HCT116 (cell line): Measurements from ENCODE around the gene RCN2. TPM values are rescaled to one million over a fixed set of nuclear protein-coding genes. Genes with fewer than 3 reads are reported as not detected.

Source experiments
- ATAC-seq: fragments of 200-7000 bp; cut with Tn5 transposase; 2 replicates; pipeline ENCODE4 v1.9.1; 2020; ENCODE audit warnings: mild to moderate bottlenecking, moderate library complexity
- BruUV-seq: library from RNA; stranded (reverse); fragments of 400-500 nt; replicated peaks from 2 replicates; lab custom pipeline; 2021; lab: Mats Ljungman, UMichigan
- CTCF ChIA-PET: fragments of 300-600 bp; sonication (Branson Sonifier 250); formaldehyde crosslinking; loops from one replicate; lab custom pipeline; 2021; ENCODE audit warnings: antibody characterized with exemption; lab: Charles Lee
- POLR2A ChIA-PET: fragments of 300-600, 350-600 bp; sonication (Branson Sonifier 250); formaldehyde crosslinking; loops from one replicate; lab custom pipeline; 2021; ENCODE audit warnings: antibody characterized with exemption; lab: Charles Lee
- RAD21 ChIA-PET, 2 experiments: fragments of 300-600 bp; sonication (Branson Sonifier 250); formaldehyde crosslinking; loops; one replicate each; lab custom pipeline; 2023; ENCODE audit warnings: low total read pairs in 2 of 2; ENCODE audit not compliant: uncharacterized antibody in 2 of 2, unreplicated experiment in 2 of 2, low non-redundant PET in 1 of 2; lab: Charles Lee
- DNase-seq: peaks from one replicate; pipeline ENCODE4 v3.0.0-alpha.2; 2010; ENCODE audit warnings: low read depth, low spot score
- H2AFZ ChIP-seq: fragments of 200-600 bp; shearing (Covaris generic), sonication (generic); 2 replicates; pipeline ENCODE4 v1.6.1; 2017; ENCODE audit warnings: low read depth, mixed run types, mixed read lengths, antibody characterized with exemption, low read length; ENCODE audit not compliant: poor library complexity, severe bottlenecking
- H3K27ac ChIP-seq: 2 replicates; pipeline ENCODE4 v1.5.1; 2012; ENCODE audit warnings: low read depth, low read length
- H3K27me3 ChIP-seq: fragments of 200-600 bp; sonication (generic); 2 replicates; pipeline ENCODE4 v1.6.1; 2016; ENCODE audit warnings: mixed run types, low read length, mixed read lengths; ENCODE audit not compliant: insufficient read depth
- H3K36me3 ChIP-seq, 2 experiments: fragments of 200-500 bp in 1 of 2; fragments of 200-600 bp in 1 of 2; sonication (Bioruptor generic) in 1 of 2; sonication (generic) in 1 of 2; 2 replicates each; pipeline versions ENCODE4 v1.5.1 to v1.6.1; 2014 to 2016; ENCODE audit warnings: low read length in 2 of 2, inconsistent platforms in 1 of 2, mixed read lengths in 1 of 2, mixed run types in 1 of 2; ENCODE audit not compliant: insufficient read depth in 2 of 2, control insufficient read depth in 1 of 2
- H3K4me1 ChIP-seq, 2 experiments: fragments of 200-600 bp in 1 of 2; sonication (generic) in 1 of 2; 2 replicates each; pipeline versions ENCODE4 v1.5.1 to v1.6.1; 2012 to 2017; ENCODE audit warnings: low read length in 2 of 2, inconsistent platforms in 1 of 2, mild to moderate bottlenecking in 1 of 2, mixed read lengths in 1 of 2, mixed run types in 1 of 2, moderate library complexity in 1 of 2; ENCODE audit not compliant: insufficient read depth in 2 of 2, control insufficient read depth in 1 of 2
- H3K4me2 ChIP-seq: fragments of 200-600 bp; sonication (generic); 2 replicates; pipeline ENCODE4 v1.6.1; 2017; ENCODE audit warnings: mixed run types, low read length, mixed read lengths
- H3K4me3 ChIP-seq, 2 experiments: fragments of 200-600 bp in 1 of 2; sonication (generic) in 1 of 2; replicated peaks in 1 of 2; 2 replicates each; pipeline ENCODE4 v1.5.1; 2011 to 2016; ENCODE audit warnings: low read length in 2 of 2, control low read depth in 1 of 2, low read depth in 1 of 2, mild to moderate bottlenecking in 1 of 2, mixed read lengths in 1 of 2, mixed run types in 1 of 2
- H3K79me2 ChIP-seq: fragments of 200-600 bp; sonication (generic); 2 replicates; pipeline ENCODE4 v1.6.1; 2017; ENCODE audit warnings: mild to moderate bottlenecking, mixed run types, low read length, moderate library complexity, mixed read lengths; ENCODE audit not compliant: insufficient read depth
- H3K9ac ChIP-seq: fragments of 200-600 bp; sonication (generic); 2 replicates; pipeline ENCODE4 v1.6.1; 2016; ENCODE audit warnings: low read length, mixed read lengths
- H3K9me2 ChIP-seq: fragments of 200-600 bp; sonication (generic), shearing (Covaris generic); 2 replicates; pipeline ENCODE4 v1.6.1; 2017; ENCODE audit warnings: mixed run types, mild to moderate bottlenecking, moderate library complexity; ENCODE audit not compliant: insufficient read depth
- H3K9me3 ChIP-seq, 2 experiments: fragments of 200-500 bp in 1 of 2; fragments of 200-600 bp in 1 of 2; sonication (Bioruptor generic) in 1 of 2; sonication (generic) in 1 of 2; 2 replicates each; pipeline ENCODE4 v1.6.1; 2014 to 2017; ENCODE audit warnings: low read length in 2 of 2, mixed read lengths in 2 of 2, inconsistent platforms in 1 of 2, low read depth in 1 of 2, mild to moderate bottlenecking in 1 of 2, mixed run types in 1 of 2, moderate library complexity in 1 of 2; ENCODE audit not compliant: control insufficient read depth in 1 of 2, insufficient read depth in 1 of 2
- H4K20me1 ChIP-seq: fragments of 200-600 bp; sonication (generic), shearing (Covaris generic); 2 replicates; pipeline ENCODE4 v1.6.1; 2017; ENCODE audit warnings: mixed run types, mild to moderate bottlenecking, moderate library complexity; ENCODE audit not compliant: insufficient read depth
- ATF3 ChIP-seq: IDR thresholded peaks from 2 replicates; pipeline ENCODE4 v1.6.1; 2012
- EGR1 ChIP-seq: IDR thresholded peaks from 2 replicates; pipeline ENCODE4 v1.6.1; 2012; ENCODE audit warnings: low read depth
- ELF1 ChIP-seq: IDR thresholded peaks from 2 replicates; pipeline ENCODE4 v1.6.1; 2012; ENCODE audit warnings: low read depth, borderline replicate concordance
- EZH2phosphoT487 ChIP-seq: fragments of 200-600 bp; IDR thresholded peaks from 2 replicates; pipeline ENCODE4 v1.6.1; 2018; ENCODE audit warnings: antibody characterized with exemption, borderline replicate concordance
- FOSL1 ChIP-seq: IDR thresholded peaks from 2 replicates; pipeline ENCODE4 v1.6.1; 2012; ENCODE audit warnings: low read depth
- MAX ChIP-seq: IDR thresholded peaks from 2 replicates; pipeline ENCODE4 v1.6.1; 2012
- POLR2AphosphoS5 ChIP-seq: IDR thresholded peaks from 2 replicates; pipeline ENCODE4 v1.6.1; 2011; ENCODE audit warnings: mild to moderate bottlenecking, low read depth, low read length, moderate library complexity
- RAD21 ChIP-seq: IDR thresholded peaks from 2 replicates; pipeline ENCODE4 v1.6.1; 2012; ENCODE audit warnings: low read depth, mild to moderate bottlenecking
- REST ChIP-seq: IDR thresholded peaks from 2 replicates; pipeline ENCODE4 v1.6.1; 2012; ENCODE audit warnings: low read depth
- SP1 ChIP-seq: IDR thresholded peaks from 2 replicates; pipeline ENCODE4 v1.6.1; 2012; ENCODE audit warnings: low read depth
- SRF ChIP-seq: IDR thresholded peaks from 2 replicates; pipeline ENCODE4 v1.6.1; 2012; ENCODE audit warnings: low read depth
- TCF7L2 ChIP-seq: IDR thresholded peaks from 2 replicates; pipeline ENCODE4 v1.7.0; 2011; ENCODE audit warnings: borderline replicate concordance, inconsistent platforms; ENCODE audit not compliant: insufficient read depth, insufficient read length; ENCODE audit errors: extremely low read depth
- intact Hi-C: fragments of 100-400 bp; cut with micrococcal nuclease; formaldehyde crosslinking; loops from 2 replicates; pipeline ENCODE4 v1.10.0; 2022
- total RNA-seq: library from RNA; stranded (reverse); gene quantifications from one replicate; pipeline ENCODE4 v1.2.1, GENCODE V29; 2021; ENCODE audit not compliant: unreplicated experiment

RCN2 gene
- total RNA-seq, 1 experiment from 2014 or later = 71.5 TPM

GRCh38 chr15:76978522-76979330, 47.2 kb downstream of the RCN2 start:
- H3K4me1 ChIP-seq = no peaks in the 10 kb centered on the region
- no peak overlapping the region for H3K4me3 ChIP-seq
- no TSS peak for BruUV-seq
- POLR2A ChIA-PET = interaction anchor here (0.6 kb wide), 1 partner anchor 21 kb away, joined by 4 read pairs; no protein-coding TSS in a partner anchor
- RAD21 ChIA-PET = no interaction called here
- no peak for DNase-seq
- no peaks in the 10 kb centered on the region for H3K36me3 ChIP-seq
- intact Hi-C loops = no loop called here
- no peak overlapping the region for H3K27ac ChIP-seq
- no peak overlapping the region for H2AFZ ChIP-seq
- CTCF ChIA-PET = no interaction called here
- H4K20me1 ChIP-seq = no peaks in the 10 kb centered on the region
- H3K79me2 ChIP-seq = no peaks in the 10 kb centered on the region
- TF ChIP-seq REST (no peak), ELF1 (no peak), RAD21 (no peak), TCF7L2 (no peak), ATF3 (no peak), EZH2phosphoT487 (no peak), POLR2AphosphoS5 (no peak), SRF (no peak), SP1 (no peak), FOSL1 (no peak), MAX (no peak), EGR1 (no peak)
- no peak overlapping the region for H3K9ac ChIP-seq
- H3K9me2 ChIP-seq = no peaks in the 10 kb centered on the region
- 0 out of 2 replicates have a peak, but pooled peaks cover 2% of the 10 kb centered on the region for H3K27me3 ChIP-seq
- H3K4me2 ChIP-seq = no peak overlapping the region
- no peak for ATAC-seq
- no peaks in the 10 kb centered on the region for H3K9me3 ChIP-seq
